Thyroid gland (tissue), 4 donors: ENCODE results near the gene PALLD.

ENCODE experiments used
- CTCF ChIP-seq, 6 experiments: fragments of 200-600 bp in 3 of 6; fragments of 450-650 bp in 3 of 6; sonication (generic) in 3 of 6; IDR thresholded peaks; one replicate each; pipeline ENCODE4 v1.5.1; 2016 to 2019; ENCODE audit warnings: antibody characterized with exemption in 6 of 6, mild to moderate bottlenecking in 2 of 6, inconsistent platforms in 1 of 6, moderate library complexity in 1 of 6
- POLR2A ChIP-seq, 2 donors: fragments of 450-650 bp; IDR thresholded peaks; one replicate each; pipeline ENCODE4 v1.6.1; 2017; ENCODE audit warnings: antibody characterized with exemption in 2 of 2, mild to moderate bottlenecking in 2 of 2, moderate library complexity in 1 of 2

DNA sequence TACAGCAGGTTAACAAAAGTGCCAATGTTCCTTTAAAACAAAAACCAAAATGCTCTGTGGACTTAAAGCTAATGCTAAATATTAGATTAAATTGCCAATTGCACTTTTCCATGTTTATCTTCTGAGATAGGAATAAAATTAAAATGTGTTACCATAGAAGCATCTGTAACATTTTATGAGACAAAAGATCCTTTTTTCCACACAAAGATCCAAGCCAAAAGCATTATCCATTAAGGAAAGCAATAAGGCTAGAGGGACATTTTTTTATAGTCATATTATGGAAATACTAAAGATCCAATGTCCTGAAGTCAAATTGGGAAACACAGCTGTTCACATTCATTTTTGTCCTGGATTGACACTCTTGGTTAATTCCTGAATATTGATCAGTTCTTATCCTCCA is 73.6 kb downstream of the PALLD start:
- TF ChIP-seq CTCF (IDR thresholded peaks at IDR 0.05) (no peak), POLR2A (IDR thresholded peaks at IDR 0.05) (no peak)
